ENCODE data around the gene SDCCAG8.

SDCCAG8 gene

DNA sequence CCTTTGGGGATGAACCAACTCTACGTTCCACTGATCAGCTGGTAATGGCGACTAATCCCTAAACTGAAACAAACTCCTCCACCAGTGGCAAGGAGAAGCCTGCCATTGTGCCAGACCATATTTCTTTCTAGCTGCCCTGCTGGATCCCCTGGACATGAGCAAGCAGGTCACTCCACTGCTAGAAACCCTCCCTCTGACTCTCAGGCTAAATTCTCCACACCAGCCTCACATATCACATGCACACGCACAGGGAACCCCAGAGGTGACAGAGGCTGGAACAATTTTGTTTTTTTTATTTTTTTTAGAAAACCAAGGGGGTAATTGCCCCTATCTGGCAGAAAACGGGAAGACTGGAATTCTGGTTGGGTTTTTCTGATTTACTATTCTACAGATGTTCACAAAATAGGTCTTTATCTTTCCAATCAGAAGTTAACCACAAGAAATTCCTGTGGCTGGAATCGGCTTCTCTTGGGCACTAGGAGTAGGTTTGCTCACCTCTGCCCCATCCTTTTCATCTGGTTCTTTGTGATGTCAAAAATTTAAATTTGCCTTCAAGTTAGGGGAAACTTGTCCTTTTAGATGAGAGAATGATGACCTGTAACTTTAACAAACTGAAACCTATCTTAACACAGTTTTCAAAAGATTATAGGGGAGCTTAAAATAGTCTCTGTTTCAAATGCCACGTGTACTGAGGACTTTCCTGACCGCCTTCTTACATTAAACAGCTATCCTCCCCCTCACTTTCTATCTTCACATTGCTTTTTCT lies 258.1 kb downstream of the SDCCAG8 start:
- no peak for DNase-seq

DNA sequence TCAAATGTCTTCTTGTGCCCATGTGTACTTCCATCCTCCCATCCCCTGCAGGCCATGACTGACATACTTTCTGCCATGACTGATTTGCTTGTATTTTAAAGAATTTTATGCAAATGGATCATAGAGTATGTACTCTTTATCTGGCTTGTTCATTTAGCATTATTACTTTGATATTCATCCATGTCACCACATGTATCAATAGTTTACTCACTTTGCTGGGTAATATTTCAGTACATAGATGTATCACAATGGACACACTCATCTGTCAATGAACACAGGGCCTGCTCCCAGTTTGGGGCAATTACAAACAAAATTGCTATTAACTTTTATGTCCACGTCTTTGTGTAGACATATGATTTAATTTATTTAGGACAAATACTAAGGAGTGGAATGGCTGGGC lies 259.1 kb downstream of the SDCCAG8 start:
- DNase-seq: no peak

- DNase-seq: no peak
These were observed 265.0 kb downstream of the SDCCAG8 start for GRCh38 chr1:243520831-243521230.

DNA sequence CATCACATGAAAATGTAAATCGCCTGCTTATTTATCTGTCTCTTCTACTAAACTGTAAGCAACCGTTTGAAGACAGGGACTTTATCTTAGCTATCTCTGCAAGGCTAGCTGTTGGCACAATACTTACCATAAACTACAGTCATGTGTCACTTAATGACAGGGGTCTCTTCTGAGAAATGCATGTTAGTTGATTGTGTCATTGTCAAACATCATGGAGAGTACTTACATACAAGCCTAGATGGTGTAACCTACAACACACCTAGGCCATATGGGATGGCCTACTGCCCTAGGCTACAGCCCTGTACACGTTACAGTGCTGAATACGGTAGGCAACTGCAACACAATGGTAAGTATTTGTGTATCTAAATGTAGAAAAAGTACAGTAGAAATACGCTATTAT lies 267.9 kb downstream of the SDCCAG8 start:
- DNase-seq: no peak

DNA sequence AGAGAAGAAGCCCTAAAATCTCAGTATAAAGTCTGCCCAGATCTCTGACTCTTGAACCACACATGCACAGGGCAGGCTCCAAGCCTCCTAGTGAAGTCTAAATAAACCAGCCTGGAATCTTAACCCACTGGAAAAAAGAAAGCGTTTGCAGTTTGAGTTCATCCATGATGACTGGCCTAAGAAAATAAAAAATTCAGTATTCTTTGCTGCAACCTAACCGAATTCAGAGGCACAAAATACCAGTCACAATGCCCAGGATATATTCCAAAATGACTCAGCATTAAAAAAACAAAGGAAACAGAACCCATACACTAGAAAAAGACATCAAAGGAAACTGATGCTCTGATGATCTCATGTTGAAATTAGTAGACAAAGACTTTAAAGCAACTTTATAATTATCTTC lies 269.2 kb downstream of the SDCCAG8 start:
- peak; percentile 37 for DNase-seq

DNA sequence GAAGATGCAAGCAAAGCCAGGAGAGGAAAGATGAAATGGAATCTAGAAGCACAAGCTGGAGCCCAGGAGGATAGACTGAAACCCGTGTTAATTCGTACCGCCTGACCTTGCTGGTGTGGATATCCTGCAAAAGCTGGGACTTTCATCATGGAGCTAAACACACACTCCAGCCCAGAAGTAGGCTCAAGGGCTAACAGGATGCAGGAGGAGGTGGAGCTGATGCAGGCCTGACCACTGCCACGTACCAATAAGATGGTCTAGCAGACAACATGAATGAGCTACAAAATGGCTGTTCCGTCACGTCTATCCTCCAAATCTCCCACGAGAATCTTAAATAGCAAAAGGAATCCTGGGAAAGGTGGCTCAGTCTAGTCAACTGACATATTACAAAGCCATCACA lies 270.3 kb downstream of the SDCCAG8 start:
- no peak for DNase-seq

GRCh38 chr1:243528459-243529121 lies 272.7 kb downstream of the SDCCAG8 start:
- DNase-seq: no peak

GRCh38 chr1:243529512-243529911 lies 273.7 kb downstream of the SDCCAG8 start:
- no peak for DNase-seq

- no peak for DNase-seq
These were observed 279.2 kb downstream of the SDCCAG8 start for GRCh38 chr1:243535014-243535413.

GRCh38 chr1:243539636-243540035 lies 283.8 kb downstream of the SDCCAG8 start:
- no peak for DNase-seq

- DNase-seq: no peak
These were observed 287.0 kb downstream of the SDCCAG8 start for GRCh38 chr1:243542739-243543415.

DNA sequence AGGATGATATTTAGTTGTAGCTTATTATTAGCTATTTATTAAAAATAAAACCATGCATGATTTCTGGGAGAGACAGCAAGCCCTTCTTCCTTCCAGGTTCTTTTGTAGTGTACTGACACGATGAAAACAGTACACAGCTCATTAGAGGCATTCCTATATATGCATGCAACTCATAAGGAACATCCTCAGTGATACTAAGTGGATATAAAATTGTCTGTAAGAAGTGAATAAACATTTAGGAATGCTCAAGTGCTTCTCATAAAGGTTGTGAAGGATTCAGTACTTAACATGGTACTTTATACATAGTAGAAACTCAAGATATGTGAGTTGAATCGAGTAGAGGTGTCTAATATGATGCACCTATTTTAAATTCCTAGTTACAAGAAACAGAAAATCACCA lies 287.7 kb downstream of the SDCCAG8 start:
- DNase-seq: no peak

DNA sequence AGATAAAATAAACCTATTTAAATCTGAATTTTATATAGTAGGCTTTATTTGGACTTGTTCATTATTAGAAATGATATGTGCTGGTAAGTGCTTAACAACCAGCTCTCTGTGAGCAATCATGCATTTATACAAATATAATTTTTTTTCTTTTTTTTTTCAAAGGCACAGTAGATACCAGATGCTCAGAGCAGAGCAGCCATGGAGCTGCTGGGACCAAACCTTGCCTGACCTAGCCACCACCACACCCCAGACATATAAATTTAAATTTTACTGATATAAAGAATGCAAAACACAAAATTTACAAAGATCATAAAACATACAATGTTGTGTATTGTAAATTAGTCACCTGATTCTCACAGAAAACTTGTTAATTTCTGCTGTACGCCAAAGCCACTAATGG lies 290.6 kb downstream of the SDCCAG8 start:
- no peak for DNase-seq

DNA sequence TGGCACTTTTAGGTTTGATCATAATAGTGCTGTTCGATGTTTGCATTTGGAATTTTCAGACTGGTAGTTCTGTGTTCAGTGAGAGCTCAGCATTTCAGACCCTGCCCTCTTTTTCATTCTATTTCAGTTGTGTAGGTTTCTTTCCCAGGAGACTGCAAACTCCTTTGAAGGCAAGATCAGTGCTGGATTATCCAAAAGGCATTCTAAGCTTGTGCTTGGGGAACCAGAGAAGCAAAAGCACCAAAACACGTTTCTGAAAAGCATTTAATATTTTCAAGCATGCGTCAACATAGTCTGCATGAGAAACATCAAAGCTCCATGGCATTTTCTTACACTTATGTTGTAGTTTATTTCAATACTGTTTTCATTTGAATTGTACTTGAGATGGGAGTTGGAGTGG lies 292.1 kb downstream of the SDCCAG8 start:
- no peak for DNase-seq

- no peak for DNase-seq
These were observed 292.7 kb downstream of the SDCCAG8 start for GRCh38 chr1:243548516-243548915.

GRCh38 chr1:243549108-243549507 lies 293.3 kb downstream of the SDCCAG8 start:
- peak; percentile 2 for DNase-seq

Measured in amniotic stem cell (primary cell).